GM18870 (cell line): ENCODE measurements around the gene MVP.

Experiments used
- ATAC-seq: cut with Tn5 transposase; IDR thresholded peaks from one replicate; pipeline ENCODE4 v1.9.1; 2021; ENCODE audit warnings: moderate library complexity; ENCODE audit not compliant: unreplicated experiment

MVP gene

DNA sequence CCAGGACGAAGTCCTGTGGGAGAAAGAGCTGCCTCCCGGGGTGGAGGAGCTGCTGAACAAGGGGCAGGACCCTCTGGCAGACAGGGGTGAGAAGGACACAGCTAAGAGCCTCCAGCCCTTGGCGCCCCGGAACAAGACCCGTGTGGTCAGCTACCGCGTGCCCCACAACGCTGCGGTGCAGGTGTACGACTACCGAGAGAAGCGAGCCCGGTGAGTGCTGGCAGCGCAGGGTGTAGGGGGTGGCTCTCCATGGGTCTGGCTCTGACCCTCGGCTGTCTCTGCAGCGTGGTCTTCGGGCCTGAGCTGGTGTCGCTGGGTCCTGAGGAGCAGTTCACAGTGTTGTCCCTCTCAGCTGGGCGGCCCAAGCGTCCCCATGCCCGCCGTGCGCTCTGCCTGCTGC is 21.4 kb downstream of the MVP start:
- ATAC-seq: no peak

DNA sequence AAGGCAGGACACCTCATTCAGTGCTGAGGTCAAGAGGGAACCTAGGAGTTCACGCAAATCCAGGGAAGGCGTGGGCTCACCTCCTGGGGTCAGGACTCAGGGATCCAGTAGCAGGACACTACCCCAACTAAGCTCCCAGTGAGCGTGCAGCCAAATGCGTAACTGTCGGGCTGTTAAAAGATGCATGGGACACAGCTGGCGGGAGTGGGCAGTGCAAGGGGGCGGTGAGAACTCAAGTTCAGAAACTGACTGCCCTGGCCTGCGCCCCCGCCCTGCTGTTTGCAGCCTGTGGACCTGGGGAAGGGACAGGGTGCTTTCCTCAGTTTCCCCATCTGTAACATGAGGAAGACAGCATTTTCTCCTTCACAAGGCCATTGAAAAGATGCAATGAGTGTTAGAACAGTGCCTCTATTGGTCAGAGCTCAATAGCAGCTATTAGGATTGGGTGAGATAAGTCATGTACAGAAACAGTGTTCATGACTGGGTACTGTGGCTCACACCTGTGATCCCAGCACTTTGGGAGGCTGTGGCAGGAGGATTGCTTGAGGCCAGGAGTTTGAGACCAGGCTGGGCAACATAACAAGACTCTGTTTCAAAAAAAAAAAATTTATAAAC is 22.6 kb downstream of the MVP start:
- no peak for ATAC-seq

DNA sequence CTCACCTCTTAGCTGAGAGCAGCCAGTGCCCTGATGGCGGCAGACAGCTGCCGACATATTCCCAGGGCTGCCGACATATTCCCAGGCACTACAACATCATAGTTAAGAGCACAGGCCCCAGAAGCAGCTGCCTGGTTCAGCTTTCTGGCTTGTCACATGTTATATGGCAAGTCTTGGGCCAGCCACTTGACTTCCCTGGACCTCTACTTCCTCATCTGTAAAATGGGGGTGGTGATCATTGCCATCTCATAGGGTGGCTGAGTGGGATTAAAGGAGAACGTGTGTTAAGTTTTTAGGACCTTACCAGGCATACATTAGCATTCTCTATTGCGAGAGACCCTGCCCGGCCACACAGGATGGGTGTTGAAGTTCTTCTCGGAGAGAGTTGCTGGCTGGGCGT is 23.7 kb downstream of the MVP start:
- ATAC-seq: no peak

DNA sequence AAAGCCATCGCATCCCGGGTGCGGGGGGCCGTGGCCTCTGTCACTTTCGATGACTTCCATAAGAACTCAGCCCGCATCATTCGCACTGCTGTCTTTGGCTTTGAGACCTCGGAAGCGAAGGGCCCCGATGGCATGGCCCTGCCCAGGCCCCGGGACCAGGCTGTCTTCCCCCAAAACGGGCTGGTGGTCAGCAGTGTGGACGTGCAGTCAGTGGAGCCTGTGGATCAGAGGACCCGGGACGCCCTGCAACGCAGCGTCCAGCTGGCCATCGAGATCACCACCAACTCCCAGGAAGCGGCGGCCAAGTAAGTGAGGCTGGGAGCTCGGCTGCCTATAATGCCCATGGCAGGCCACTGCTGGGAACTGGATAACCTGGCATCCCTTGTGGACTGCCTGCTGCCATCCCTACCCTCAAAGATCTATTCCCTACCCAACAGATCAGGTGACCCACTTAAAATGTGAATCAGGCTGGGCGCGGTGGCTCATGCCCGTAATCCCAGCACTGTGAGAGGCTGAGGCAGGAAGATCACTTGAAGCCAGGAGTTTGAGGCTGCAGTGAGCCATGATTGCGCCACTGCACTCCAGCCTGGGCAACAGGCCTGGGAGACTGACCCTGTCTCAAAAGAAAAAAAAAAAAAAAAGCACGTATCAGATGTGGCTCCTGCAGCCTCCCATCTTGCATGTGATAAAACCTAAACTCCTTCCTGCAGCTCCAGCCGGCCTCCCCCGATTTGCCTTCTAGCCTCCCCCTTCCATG is 24.5 kb downstream of the MVP start:
- ATAC-seq: no peak

DNA sequence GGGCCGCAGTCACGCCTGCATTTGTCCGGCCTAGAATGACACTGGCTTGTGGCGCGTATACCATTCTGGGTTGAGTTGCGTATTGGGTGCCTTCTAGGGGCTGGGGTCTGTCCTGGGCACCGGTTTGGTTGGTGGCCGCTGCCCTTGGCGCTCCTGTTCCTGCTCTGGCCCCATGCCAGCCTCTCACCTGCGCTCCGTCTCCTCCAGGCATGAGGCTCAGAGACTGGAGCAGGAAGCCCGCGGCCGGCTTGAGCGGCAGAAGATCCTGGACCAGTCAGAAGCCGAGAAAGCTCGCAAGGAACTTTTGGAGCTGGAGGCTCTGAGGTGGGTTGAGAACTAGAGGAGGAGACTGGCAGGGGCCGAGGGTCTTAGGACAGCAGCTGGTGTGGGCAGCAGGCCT is 25.4 kb downstream of the MVP start:
- ATAC-seq: no peak

DNA sequence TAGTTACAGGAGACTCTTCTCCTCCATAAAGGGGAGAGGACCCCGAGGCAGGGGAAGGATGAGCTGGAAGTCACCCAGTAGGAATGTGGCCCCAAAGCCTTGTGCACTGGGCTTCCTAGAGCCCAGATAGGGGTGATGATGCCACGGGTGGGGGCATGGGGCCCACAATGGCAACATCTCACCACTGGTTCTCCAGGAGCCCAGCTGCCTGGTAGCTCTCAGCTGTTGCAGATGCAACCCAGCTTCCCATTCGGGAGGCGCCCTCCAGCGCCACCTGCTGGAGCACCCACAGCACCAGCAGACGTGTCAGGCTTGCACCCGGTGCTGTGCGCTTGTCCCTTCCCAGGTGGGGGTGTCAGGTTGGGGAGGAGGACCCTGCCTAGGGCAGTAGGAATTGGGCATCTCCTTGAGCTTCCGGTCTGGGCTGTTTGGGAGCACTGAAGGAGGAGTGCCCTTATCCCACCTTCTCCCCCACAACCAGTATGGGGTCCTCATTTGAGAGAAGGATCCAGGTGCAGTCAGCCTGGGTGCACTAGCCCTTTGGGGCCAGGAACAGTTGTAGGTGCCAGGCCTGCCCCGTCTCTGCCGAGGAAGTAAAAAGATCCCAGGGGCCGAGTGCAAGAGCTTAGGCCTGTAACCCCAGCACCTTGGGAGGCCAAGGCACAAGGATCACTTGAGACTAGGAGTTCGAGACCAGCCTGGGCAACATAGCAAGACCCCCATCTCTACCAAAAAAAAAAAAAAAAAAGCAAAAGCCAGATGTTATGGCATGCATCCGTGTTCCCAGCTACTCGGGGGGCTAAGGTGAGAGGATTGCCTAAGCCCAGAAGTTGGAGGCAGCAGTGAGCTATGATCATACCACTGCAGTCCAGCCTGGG is 28.4 kb downstream of the MVP start:
- no peak for ATAC-seq

DNA sequence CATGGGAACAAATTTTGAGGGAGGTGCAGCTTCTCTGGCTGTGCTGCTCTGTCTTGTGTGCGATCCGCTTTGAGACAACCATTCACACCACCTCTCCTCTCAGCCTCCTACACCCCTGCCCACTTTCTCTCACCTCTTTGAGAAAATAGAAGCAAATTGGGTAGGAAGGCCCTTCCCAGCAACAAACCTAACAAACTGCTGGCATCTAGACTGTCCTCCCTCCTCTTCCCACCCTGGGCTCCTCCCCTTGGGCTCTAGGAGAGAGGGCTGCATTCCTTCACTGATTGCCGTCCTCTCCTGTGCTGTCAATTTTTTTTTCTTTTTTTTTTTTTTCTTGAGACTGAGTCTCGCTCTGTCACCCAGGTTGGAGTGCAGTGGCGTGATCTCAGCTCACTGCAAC is 29.2 kb downstream of the MVP start:
- no peak for ATAC-seq

DNA sequence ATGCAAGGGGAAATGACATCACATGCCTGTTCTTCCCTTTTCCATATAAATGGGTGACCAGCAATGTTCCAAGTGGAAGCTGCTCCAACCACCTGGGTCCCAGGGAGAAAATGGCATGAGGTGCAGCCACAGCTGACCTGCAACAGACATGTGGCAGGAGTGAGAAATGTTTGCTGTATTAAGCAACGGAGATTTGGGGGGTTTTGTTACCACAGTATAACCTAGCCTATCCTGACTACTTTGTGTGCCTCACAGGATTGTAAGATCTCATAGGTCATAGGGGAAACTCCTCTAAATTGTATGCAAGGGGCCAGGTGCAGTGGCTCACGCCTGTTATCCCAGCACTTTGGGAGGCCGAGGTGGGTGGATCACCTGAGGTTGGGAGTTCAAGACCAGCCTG is 30.7 kb downstream of the MVP start:
- no peak for ATAC-seq

DNA sequence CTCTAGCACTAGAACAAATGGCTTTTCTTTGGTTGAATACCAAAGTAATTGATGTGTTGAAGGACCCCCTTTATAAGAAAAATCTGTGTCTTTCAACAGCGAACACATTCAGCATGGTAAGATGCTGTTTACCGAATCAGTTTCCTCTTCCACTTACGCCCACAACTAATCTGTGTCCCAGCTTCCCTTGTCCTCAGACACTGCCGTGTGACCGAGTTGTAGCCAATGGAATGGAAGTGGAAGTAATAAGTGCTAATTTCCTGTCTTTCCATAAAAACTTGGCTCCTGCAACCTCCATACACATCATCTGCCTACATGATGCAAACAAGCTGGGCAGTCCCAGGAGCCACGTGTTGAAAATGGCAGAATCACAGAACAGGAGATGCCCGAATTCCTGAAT is 32.4 kb downstream of the MVP start:
- no peak for ATAC-seq

DNA sequence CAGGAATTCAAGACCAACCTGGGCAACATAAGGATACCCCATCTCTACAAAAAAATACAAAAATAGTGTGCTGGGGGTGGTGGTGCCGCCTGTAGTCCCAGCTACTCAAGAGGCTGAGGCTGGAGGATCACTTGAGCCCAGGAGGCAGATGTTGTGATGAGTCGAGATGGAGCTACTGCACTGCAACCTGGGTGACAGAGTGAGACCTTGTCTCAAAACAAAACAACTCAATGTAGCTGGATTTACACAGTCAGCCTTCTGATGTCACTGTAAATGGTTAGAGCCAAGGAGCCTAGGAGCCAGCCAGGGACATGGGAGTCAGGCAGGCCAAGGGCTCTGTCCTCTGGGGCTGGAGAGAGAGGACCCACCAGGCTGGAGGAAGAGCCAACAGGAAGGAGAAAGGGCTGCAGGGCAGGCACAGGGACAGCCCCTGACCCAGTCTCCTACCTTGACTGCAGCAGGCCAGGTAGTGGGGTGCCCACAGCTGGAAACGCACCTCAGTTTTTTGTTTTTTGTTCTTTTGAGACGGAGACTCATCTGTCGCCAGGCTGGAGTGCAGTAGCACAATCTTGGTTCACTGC is 34.3 kb downstream of the MVP start:
- no peak for ATAC-seq

DNA sequence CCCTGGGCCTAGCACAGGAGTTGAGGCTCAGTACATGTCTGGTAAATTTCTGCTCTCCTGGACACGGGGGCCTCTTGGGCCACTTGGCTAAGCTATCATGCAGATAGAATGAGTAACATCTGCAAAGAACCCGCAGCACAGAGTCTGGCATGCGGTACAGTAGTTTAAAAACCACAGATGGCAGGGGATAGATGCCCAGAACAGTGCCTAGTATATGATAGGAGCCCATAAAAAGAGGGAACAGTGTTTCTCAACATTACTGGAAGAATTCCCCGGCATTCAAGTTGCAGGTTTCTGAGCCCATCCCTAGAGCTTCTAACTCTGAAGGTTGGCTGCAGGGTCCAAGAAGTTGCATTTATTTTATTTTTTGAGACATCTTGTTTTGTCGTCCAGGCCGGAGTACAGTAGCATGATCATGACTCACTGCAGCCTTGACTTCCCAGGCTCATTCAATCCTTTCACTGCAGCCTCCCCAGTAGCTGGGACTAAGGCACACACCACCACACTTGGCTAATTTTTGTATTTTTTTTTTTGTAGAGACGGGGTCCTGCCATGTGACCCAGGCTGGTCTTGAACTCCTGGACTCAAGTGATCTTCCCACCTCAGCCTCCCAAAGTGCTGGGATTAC is 37.0 kb downstream of the MVP start:
- ATAC-seq: no peak

DNA sequence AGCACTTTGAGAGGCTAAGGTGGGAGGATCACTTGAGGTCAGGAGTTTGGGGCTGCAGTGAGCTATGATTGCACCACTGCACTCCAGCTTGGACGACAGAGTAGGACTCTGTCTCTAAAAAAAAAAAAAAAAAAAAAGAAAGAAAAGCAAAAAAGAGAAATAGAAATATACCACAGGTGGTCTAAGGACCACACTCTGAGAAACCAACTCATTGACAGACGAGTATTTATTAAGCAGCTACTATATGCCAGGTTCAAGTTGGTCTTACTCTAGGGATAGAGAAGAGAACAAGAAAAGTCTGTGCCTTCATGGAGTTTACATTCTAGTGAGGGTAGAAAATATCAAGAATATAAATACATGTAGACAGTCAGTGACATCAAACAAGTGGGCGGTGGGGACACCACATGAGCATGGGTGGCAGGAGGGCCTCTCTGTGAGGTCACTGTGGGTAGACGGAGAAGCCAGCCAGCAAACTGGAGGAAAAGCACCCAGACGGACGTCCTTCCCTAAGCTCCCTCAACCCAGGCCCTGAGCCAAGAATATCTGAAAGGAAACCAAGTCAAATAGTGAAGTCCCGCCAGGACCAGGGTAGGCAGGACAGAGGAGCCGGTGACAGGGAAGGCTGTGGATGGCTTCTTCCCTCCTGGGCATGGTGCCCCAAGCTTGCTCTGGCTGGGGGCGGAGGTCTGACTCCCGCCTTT is 38.0 kb downstream of the MVP start:
- no peak for ATAC-seq

DNA sequence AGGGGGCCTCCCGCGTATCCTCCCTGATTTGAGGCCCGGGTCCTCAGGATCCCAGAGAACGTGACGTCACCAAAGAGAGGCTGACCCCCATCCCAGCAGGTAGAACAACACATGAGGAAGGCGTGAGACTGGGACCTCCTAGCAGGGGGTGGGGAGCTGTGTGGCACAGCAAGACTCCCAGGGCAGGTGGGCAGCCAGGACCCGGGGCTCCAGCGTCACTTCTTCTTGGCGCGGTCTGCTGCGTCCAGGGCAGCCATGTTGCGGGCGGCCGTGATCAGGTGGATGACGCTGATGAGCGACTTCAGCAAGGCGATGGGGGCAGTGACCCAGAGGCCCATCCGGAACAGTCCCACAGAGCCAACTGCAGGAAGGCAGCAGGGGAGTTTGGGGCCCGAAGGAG is 38.7 kb downstream of the MVP start:
- no peak for ATAC-seq

DNA sequence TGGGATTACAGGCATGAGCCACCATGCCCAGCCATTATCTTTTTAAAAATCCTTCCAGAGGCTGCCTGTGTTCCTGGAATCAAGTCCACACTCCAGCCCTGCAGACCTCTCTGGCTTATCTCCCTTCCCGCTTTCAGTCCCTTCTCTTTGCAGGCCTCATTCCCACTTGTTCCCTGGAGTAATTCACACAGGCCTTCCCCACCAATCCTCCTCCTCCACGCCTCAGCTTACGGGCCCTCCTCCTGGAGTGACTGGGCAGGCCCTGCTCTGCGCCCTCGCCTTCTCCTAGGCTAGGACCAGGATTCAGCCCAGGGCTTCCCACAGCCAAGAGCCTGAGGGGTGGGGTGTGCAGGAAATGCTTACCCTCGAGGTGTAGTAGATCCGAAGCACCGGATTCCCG is 40.0 kb downstream of the MVP start:
- no peak for ATAC-seq

DNA sequence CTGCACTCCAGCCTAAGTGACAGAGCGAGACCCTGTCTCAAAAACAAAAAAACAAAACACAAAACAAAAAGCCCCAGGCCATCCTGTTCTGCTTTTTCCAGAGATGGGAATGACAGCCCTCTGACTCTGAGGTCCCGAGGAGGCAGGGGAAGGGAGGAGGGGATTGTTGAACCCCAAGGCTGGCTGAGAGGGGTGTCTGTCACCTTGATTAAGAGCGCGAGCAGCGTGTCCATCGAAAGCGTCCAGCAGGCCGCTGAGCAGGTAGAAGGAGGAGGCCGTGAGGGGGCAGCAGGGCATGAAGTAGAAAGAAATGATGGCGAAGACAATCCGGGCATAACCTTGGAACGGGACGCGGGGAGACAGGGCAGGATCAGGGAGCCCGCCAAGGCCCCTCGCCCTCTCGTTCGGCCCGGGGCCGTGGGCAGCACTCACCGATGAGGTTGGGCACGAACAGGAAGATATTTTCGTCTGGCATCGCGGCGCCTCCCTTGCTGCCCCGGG is 42.2 kb downstream of the MVP start:
- ATAC-seq: peak; percentile 8

DNA sequence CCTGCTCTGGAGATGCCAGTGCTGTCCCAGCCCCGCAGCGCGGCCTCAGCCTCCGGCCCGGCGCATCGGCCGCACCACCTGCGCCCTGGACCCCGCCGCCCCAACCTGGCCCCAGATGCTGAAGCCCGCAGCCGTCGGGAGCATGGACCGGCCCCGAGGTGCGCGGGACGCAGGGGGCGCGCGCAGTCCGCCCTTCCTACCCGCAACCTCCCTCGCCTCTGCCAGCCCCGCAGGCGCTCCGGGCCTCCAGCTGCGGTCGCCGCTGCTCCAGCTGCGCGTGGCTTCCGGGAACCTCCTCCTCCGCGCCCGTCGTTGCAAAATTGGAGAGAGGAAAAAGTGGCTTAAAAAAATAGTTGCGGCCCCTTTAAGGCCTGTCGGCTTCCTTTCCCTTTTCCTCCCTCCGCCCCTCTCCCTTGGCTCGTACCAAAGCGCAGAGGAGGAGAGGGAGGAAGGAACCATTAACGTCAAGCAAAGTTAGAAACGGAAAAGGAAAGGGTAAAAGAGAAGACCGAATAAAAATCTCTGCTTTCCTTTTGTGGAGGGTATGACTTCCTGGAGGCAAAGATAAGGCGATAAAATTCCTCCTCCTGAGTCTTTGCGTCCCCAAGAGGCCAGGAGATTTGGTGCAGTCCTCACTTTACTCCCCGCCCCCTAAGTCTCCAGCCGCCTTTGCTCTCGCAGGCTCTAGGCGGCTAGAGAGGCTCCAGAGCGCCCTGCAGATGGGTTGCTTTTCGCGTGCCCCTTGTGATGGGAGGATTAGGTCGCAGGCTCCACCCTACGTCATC is 42.8 kb downstream of the MVP start, which contains the start of gene CDIPT:
Gene CDIPT (minus strand): TSS at position 343 of the 785 bp plus-strand sequence. CDS start 369 bp downstream, outside the sequence.
- peak; percentile 86 for ATAC-seq

DNA sequence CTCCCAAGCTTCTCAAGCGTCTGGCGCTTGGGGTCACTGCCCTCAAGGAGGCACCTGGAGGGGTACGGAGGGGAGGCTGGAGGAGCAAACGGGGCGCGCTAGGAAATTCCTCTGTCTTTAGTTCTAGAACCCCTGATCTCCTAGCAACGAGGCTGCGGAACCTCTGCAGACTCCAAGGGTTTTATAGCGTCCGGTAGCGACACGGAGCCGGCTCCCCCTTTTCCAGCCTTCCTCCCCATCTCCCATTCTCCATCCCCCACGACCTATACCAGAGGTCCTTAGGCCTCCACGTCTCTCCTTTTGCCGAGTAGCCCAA is 43.4 kb downstream of the MVP start:
- no peak for ATAC-seq

DNA sequence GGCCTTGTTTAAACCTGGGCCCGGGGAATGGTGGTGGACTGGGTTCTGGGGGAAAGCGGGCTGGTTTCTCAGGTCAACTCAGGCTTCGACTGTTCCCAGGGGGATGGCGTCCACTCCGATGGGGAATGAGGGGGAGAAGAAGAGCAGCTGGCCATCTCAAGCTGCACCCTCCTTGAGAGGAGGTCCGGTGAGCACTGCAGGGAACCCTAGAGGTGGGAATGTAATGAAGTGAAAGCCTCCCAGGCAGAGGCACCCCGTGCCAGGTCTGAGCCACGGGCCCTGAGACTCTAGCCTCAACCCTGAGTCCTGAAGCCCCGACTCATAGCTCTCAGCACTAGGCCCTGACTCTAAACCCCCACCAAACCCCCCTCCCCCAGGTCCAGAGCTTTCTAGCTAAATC is 43.9 kb downstream of the MVP start:
- ATAC-seq: no peak

DNA sequence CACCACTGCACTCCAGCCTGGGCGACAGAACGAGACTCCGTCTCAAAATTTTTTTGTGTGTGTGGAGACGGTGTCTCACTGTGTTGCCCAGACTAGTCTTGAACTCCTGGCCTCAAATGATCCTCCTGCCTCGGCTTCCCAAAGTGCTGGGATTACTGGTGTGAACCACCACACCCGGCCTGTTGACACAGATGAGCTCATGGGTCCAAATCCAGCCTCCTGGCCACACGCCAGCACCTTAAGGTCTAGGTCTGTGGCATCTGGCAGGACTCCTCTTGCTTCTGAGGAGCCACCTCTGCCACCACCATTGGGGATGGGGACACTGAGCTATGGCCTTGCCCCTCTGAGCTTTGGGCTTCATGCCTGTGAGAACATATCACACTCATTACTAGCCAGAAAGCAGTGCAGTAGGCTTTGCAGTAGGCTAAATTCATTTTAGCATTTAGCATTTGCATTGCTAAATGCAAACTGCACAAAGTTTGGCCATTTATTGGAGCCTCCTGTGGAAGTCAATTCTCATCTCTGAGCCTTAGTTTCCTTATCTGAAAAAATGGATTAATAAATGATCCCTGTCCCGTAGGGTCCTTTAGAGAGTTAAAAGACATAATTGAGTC is 48.2 kb downstream of the MVP start:
- no peak for ATAC-seq
